HepG2 (cell line): ENCODE results near the gene CBLC. TPM values are rescaled to one million over a fixed set of nuclear protein-coding genes. Genes with fewer than 3 reads are reported as not detected.
A peak's percentile ranks its signal among the peaks of the same experiment; 100 is the strongest.

Experiments
- FOXA3 ChIP-seq: IDR thresholded peaks from 2 replicates; pipeline ENCODE4 v1.6.1; 2016; ENCODE audit warnings: missing genetic modification reagents, missing compliant biosample characterization
- HNF4G ChIP-seq, 2 experiments: sonication (generic) in 1 of 2; formaldehyde crosslinking in 1 of 2; IDR thresholded peaks; 2 replicates each; pipeline versions ENCODE4 v1.4.0 to v1.6.1; 2011 to 2020; ENCODE audit warnings: borderline replicate concordance in 2 of 2, low read depth in 2 of 2, mild to moderate bottlenecking in 2 of 2, low read length in 1 of 2, missing genetic modification reagents in 1 of 2, moderate library complexity in 1 of 2
- HNRNPLL ChIP-seq: fragments of 200-400 bp; formaldehyde crosslinking; IDR thresholded peaks from 2 replicates; pipeline ENCODE4 v1.6.1; 2017; ENCODE audit warnings: mild to moderate bottlenecking, low read depth, low read length; ENCODE audit not compliant: poor library complexity, severe bottlenecking
- MTA1 ChIP-seq: sonication (generic); formaldehyde crosslinking; IDR thresholded peaks from 2 replicates; pipeline ENCODE4 v1.4.0; 2020; ENCODE audit warnings: missing genetic modification reagents, mild to moderate bottlenecking, borderline replicate concordance
- NFKBIZ ChIP-seq: IDR thresholded peaks from 2 replicates; pipeline ENCODE4 v1.6.1; 2018; ENCODE audit warnings: missing genetic modification reagents, missing compliant biosample characterization
- PATZ1 ChIP-seq: sonication (generic); formaldehyde crosslinking; IDR thresholded peaks from 2 replicates; pipeline ENCODE4 v1.4.0; 2020; ENCODE audit warnings: missing genetic modification reagents
- PAXIP1 ChIP-seq: sonication (generic); formaldehyde crosslinking; conservative IDR thresholded peaks from 2 replicates; pipeline ENCODE4 v1.4.0; 2020; ENCODE audit warnings: mild to moderate bottlenecking, missing genetic modification reagents, moderate library complexity
- SALL1 ChIP-seq: sonication (generic); formaldehyde crosslinking; IDR thresholded peaks from 2 replicates; pipeline ENCODE4 v1.8.0; 2022; ENCODE audit warnings: mild to moderate bottlenecking, missing genetic modification reagents
- SKIL ChIP-seq: sonication (generic); formaldehyde crosslinking; IDR thresholded peaks from 2 replicates; pipeline ENCODE4 v1.8.0; 2022; ENCODE audit warnings: missing genetic modification reagents, mild to moderate bottlenecking, moderate library complexity, borderline replicate concordance
- TRIM24 ChIP-seq: sonication (generic); formaldehyde crosslinking; IDR thresholded peaks from 2 replicates; pipeline ENCODE4 v1.8.0; 2022; ENCODE audit warnings: mild to moderate bottlenecking, missing genetic modification reagents
- ZBTB4 ChIP-seq: sonication (generic); formaldehyde crosslinking; IDR thresholded peaks from 2 replicates; pipeline ENCODE4 v1.4.0; 2020; ENCODE audit warnings: missing genetic modification reagents, mild to moderate bottlenecking, borderline replicate concordance
- ZNF430 ChIP-seq: sonication (generic); formaldehyde crosslinking; IDR thresholded peaks from 2 replicates; pipeline ENCODE4 v1.9.0; 2021; ENCODE audit warnings: mild to moderate bottlenecking, missing genetic modification reagents
- ZNF816 ChIP-seq: sonication (generic); formaldehyde crosslinking; IDR thresholded peaks from 2 replicates; pipeline ENCODE4 v1.8.0; 2022; ENCODE audit warnings: missing genetic modification reagents, mild to moderate bottlenecking, borderline replicate concordance
- ZSCAN25 ChIP-seq: sonication (generic); formaldehyde crosslinking; IDR thresholded peaks from 2 replicates; pipeline ENCODE4 v1.8.0; 2022; ENCODE audit warnings: mild to moderate bottlenecking, missing genetic modification reagents
- polyA plus RNA-seq, 8 experiments: library from polyadenylated mRNA; depleted of rRNA in 3 of 8; stranded (reverse) in 7 of 8; unstranded in 1 of 8; fragments of >200 nt; fragmentation: Illumina TruSeq in 4 of 8; extraction: Trizol in 4 of 8; gene quantifications; 2 replicates each; pipeline versions ENCODE4 v1.2.1 to v1.2.3, GENCODE V29; 2011 to 2016; ENCODE audit warnings: low read depth in 4 of 8, missing spikeins in 1 of 8, mixed read lengths in 1 of 8; ENCODE audit not compliant: insufficient read depth in 1 of 8
- total RNA-seq, 5 experiments: library from RNA; depleted of rRNA; stranded (reverse); fragments of >200 nt; fragmentation: Illumina TruSeq; extraction: Trizol; gene quantifications; 2 replicates each; pipeline ENCODE4 v1.2.3, GENCODE V29; 2016; ENCODE audit warnings: low read depth in 1 of 5

Gene CBLC
- total and polyA plus RNA-seq, 2 of the 13 experiments (the other 11 are each of a cell fraction or from before 2014, with no cell fraction given): 1.8 to 2.6 TPM

GRCh38 chr19:44752816-44753625 lies 24.7 kb upstream of the CBLC start (continued):
- 0 out of 2 replicates have a peak, but pooled peaks have one; percentile 32 for TF ChIP-seq PAXIP1 (CRISPR knock-in tag)
- peak; percentile 35; the same call in 1 of the 2 replicates for TF ChIP-seq SALL1 (CRISPR knock-in tag)
- TF ChIP-seq MTA1 (CRISPR knock-in tag): peak; percentile 21; the same call in 1 of the 2 replicates
- TF ChIP-seq HNF4G (IDR thresholded peaks at IDR 0.05; ENCODE audit: borderline replicate concordance, low read depth, low read length): no peak
- no peak for TF ChIP-seq HNF4G (CRISPR knock-in tag; IDR thresholded peaks at IDR 0.05; ENCODE audit: borderline replicate concordance, low read depth)
- 0 out of 2 replicates have a peak, but pooled peaks have one; percentile 41 for TF ChIP-seq ZNF430 (CRISPR knock-in tag)
- TF ChIP-seq TRIM24 (CRISPR knock-in tag): no peak
- TF ChIP-seq NFKBIZ (CRISPR knock-in tag): peak; percentile 90; the same call in 1 of the 2 replicates
- peak; percentile 55; the same call in 1 of the 2 replicates for TF ChIP-seq SKIL (CRISPR knock-in tag)
- no peak for TF ChIP-seq FOXA3 (CRISPR knock-in tag)
- TF ChIP-seq ZBTB4 (CRISPR knock-in tag): peak; percentile 53; the same call in 1 of the 2 replicates
- peak; percentile 18 for TF ChIP-seq HNRNPLL
- peak; percentile 52; the same call in 1 of the 2 replicates for TF ChIP-seq ZSCAN25 (CRISPR knock-in tag)
- TF ChIP-seq ZNF816: 0 out of 2 replicates have a peak, but pooled peaks have one; percentile 31
- peak; percentile 92 for TF ChIP-seq PATZ1 (CRISPR knock-in tag)
